Prostate gland (tissue), 2 donors: ENCODE data around the gene CHST15. TPM values are rescaled to one million over a fixed set of nuclear protein-coding genes. Genes with fewer than 3 reads are reported as not detected.

Source experiments
- DNase-seq: peaks from one replicate; pipeline ENCODE4 v3.0.0-alpha.2; 2019; ENCODE audit warnings: low spot score
- H3K27ac ChIP-seq, 2 donors: fragments of 200-600 bp; sonication (generic); 2 replicates each; pipeline ENCODE4 v1.5.1; 2017 to 2019
- H3K27me3 ChIP-seq: fragments of 200-600 bp; sonication (generic); replicated peaks from 2 replicates; pipeline ENCODE4 v1.5.1; 2019; ENCODE audit not compliant: insufficient read depth
- H3K36me3 ChIP-seq, 2 donors: fragments of 200-600 bp; sonication (generic); 1 replicate in 1 of 2; 2 replicates in 1 of 2; pipeline versions ENCODE4 v1.5.1 to v1.8.1; 2017 to 2019
- H3K4me1 ChIP-seq: fragments of 200-600 bp; sonication (generic); replicated peaks from 2 replicates; pipeline ENCODE4 v1.5.1; 2019
- H3K4me3 ChIP-seq, 2 donors: fragments of 200-600 bp; sonication (generic); 2 replicates each; pipeline ENCODE4 v1.5.1; 2017 to 2019
- H3K9me3 ChIP-seq: fragments of 200-600 bp; sonication (generic); 2 replicates; pipeline ENCODE4 v1.5.1; 2017
- POLR2A ChIP-seq: fragments of 450-650 bp; IDR thresholded peaks from one replicate; pipeline ENCODE4 v1.6.1; 2016; ENCODE audit warnings: antibody characterized with exemption, mild to moderate bottlenecking
- POLR2AphosphoS5 ChIP-seq: sonication (generic); formaldehyde crosslinking; IDR thresholded peaks from one replicate; pipeline ENCODE4 v1.6.1; 2017; ENCODE audit warnings: antibody characterized with exemption
- WGBS: methylation state at CpG from one replicate; pipeline ENCODE4 v1.1.5; 2018; 5-methylcytosine and 5-hydroxymethylcytosine counted together
- intact Hi-C: fragments of 100-400 bp; cut with DNase I; formaldehyde crosslinking; loops from one replicate; pipeline ENCODE4 v1.14.2; 2022
- total RNA-seq, 2 donors: library from RNA; depleted of rRNA; stranded (reverse); fragments of >200 nt; gene quantifications; one replicate each; pipeline ENCODE4 v1.1.0, GENCODE V29; 2016
- TF ChIP-seq, protein P1 (sequence below), 4 experiments: fragments of 200-600 bp in 2 of 4; fragments of 450-650 bp in 2 of 4; sonication (generic) in 2 of 4; IDR thresholded peaks; 1 replicate in 3 of 4; 2 replicates in 1 of 4; pipeline ENCODE4 v1.5.1; 2016 to 2019; ENCODE audit warnings: antibody characterized with exemption in 4 of 4, mild to moderate bottlenecking in 2 of 4, moderate library complexity in 2 of 4

Gene CHST15
- total RNA-seq, 2 donors from 2014 or later: 13.9 to 26.0 TPM

DNA sequence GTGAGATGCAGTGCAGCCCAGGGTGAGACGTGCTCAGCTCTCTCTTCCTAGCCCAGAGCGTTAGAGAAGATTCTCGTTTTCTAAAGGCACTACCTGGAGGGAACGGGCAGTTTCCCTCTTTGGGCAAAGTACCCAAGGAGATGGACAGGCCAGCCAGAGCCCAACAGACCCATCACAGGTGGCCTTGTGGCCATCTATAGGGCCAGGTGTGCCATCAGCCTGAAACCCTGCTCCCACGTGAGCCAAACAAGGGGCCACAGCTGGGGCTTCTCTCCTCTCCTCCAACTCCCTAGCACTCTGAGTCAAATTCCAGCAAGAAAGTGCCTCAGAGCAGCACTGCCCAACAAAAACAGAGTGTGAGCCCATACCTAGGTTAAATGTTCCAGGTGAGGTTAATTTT is 22.3 kb downstream of the CHST15 start:
- TF ChIP-seq POLR2AphosphoS5 (no peak), POLR2A (no peak)
- TF ChIP-seq, protein P1, sequence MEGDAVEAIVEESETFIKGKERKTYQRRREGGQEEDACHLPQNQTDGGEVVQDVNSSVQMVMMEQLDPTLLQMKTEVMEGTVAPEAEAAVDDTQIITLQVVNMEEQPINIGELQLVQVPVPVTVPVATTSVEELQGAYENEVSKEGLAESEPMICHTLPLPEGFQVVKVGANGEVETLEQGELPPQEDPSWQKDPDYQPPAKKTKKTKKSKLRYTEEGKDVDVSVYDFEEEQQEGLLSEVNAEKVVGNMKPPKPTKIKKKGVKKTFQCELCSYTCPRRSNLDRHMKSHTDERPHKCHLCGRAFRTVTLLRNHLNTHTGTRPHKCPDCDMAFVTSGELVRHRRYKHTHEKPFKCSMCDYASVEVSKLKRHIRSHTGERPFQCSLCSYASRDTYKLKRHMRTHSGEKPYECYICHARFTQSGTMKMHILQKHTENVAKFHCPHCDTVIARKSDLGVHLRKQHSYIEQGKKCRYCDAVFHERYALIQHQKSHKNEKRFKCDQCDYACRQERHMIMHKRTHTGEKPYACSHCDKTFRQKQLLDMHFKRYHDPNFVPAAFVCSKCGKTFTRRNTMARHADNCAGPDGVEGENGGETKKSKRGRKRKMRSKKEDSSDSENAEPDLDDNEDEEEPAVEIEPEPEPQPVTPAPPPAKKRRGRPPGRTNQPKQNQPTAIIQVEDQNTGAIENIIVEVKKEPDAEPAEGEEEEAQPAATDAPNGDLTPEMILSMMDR (IDR thresholded peaks at IDR 0.05): no peak
- Histone ChIP-seq H3K36me3 (no peaks in the 10 kb centered on the region), H3K4me1 (peaks cover 4% of the 10 kb centered on the region), H3K27ac (no peak overlapping the region), H3K4me3 (no peak overlapping the region), H3K27me3 (no peaks in the 10 kb centered on the region), H3K9me3 (no peaks in the 10 kb centered on the region)
- no peak for DNase-seq
- 95% methylated on average over 5 of the region's 5 CpGs for WGBS
- intact Hi-C loops: no loop called here

DNA sequence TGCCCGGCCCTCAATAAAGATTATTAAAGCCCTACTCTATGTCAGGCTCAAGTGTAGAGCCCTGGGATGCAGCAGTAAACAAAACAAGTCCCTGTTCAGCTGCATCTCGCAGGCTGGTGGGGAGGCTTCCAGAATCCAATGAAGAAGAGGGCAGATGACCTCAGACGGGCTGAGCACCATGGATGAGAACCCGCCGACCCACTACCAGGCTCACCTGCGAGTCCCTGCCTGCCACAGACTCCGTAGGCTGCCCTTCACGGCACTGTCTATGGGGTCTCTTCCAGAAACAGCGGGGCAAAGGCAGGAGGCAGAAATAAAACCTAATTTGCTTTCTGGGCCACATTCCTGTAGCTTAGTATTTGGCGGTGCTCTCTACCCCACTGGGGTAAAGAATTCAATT is 22.7 kb downstream of the CHST15 start:
- Histone ChIP-seq H3K4me3 (no peak overlapping the region), H3K27me3 (no peaks in the 10 kb centered on the region), H3K4me1 (peaks cover 4% of the 10 kb centered on the region), H3K9me3 (no peaks in the 10 kb centered on the region), H3K27ac (no peak overlapping the region), H3K36me3 (no peaks in the 10 kb centered on the region)
- DNase-seq: no peak
- intact Hi-C loops: no loop called here
- WGBS: 88% methylated on average over 10 of the region's 10 CpGs
- TF ChIP-seq POLR2AphosphoS5 (no peak), POLR2A (no peak)
- TF ChIP-seq, protein P1 (IDR thresholded peaks at IDR 0.05): no peak

DNA sequence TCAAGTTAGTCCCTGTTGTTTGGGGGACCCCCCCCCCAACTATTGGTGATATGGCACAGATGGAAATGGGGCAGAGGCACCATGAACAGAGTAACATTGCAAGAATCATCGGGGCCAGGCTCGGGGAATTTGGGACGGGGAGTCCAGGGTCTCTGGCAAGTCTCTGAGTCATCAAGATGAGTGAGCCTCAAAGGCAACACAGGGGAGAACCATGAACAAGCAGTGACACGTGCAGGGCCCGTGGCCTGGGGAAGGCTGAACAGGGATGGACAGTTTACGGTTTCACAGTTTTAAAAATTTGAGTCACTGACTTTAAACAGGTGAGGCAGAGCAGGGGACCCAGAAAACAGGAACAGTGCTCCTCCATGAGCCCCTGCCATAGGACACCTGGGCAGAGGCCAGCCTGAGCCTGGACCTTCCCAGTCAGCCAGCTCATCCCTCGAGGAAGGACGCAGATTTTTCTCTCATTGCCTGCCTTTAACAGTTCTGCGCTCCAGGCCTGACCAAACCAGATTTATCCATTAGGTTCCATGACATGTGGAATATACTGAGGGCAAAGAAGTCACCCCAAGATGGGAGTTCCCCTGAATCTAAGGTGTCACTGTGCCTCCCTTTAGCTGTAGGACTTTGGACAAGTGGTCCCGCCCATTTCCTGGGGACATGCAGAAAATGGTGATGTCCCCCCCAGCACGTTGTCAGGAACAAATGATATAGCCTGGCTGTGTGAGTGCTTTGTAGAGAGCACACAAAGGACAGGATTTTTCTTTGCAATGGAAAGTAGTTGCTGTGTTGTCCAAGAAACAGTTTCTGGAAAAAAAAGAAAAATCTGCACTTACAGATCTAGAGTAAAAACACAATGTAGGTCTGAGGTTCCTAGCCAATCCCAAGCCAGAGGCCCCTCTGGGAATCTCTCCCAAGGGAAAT is 23.8 kb downstream of the CHST15 start:
- Histone ChIP-seq H3K4me3 (no peak overlapping the region), H3K27me3 (no peaks in the 10 kb centered on the region), H3K9me3 (no peaks in the 10 kb centered on the region), H3K4me1 (no peaks in the 10 kb centered on the region), H3K36me3 (no peaks in the 10 kb centered on the region), H3K27ac (no peak overlapping the region)
- WGBS: 71% methylated on average over 11 of the region's 11 CpGs
- intact Hi-C loops: no loop called here
- no peak for DNase-seq
- TF ChIP-seq, protein P1 (IDR thresholded peaks at IDR 0.05): no peak
- TF ChIP-seq POLR2AphosphoS5 (no peak), POLR2A (no peak)

DNA sequence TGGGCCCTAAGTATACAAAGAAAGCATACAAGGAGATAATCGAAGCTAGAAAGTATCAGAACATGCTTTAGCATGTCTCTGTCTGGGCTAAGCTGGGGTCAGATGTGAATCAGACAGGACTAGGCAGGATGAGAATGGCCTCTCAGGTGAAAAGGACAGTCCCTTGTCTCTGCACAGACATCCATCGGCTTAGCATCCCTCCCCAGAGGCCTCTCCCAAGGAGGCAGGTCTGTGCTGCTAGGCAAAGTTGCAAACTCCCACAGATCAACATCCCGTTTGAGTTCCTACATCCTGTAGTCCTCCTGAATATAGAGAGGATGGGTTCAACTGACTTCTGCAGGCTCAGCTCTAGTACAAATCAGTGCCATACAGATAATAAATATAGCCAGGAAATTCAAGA is 24.5 kb downstream of the CHST15 start:
- TF ChIP-seq POLR2AphosphoS5 (no peak), POLR2A (no peak)
- TF ChIP-seq, protein P1 (IDR thresholded peaks at IDR 0.05): no peak
- Histone ChIP-seq H3K4me1 (no peaks in the 10 kb centered on the region), H3K27me3 (no peaks in the 10 kb centered on the region), H3K36me3 (no peaks in the 10 kb centered on the region), H3K4me3 (no peak overlapping the region), H3K9me3 (no peaks in the 10 kb centered on the region), H3K27ac (no peak overlapping the region)
- intact Hi-C loops: no loop called here
- 47% methylated on average over 3 of the region's 3 CpGs for WGBS
- DNase-seq: no peak
